ENCODE measurements around the gene PNKD.

- TF ChIP-seq CTCF (conservative IDR thresholded peaks at IDR 0.05 in 1 of 2, IDR thresholded peaks at IDR 0.05 in 1 of 2; ENCODE audit: low read depth in 1 of 2, low read length in 2 of 2), result no peak
- no peak for TF ChIP-seq EZH2 (IDR thresholded peaks at IDR 0.05; ENCODE audit: low read length, missing control alignments)
These were observed 97.8 kb downstream of the PNKD start for GRCh38 chr2:218368150-218368528.
